Gastroesophageal sphincter (tissue), 3 donors: ENCODE results near the gene MEGF11.

Source experiments
- CTCF ChIP-seq, 4 experiments: fragments of 200-600 bp in 2 of 4; fragments of 450-650 bp in 2 of 4; sonication (generic) in 1 of 4; IDR thresholded peaks; one replicate each; pipeline ENCODE4 v1.5.1; 2017 to 2019; ENCODE audit warnings: antibody characterized with exemption in 4 of 4, mild to moderate bottlenecking in 2 of 4, moderate library complexity in 2 of 4
- EP300 ChIP-seq: sonication (generic); formaldehyde crosslinking; IDR thresholded peaks from one replicate; pipeline ENCODE4 v1.6.1; 2017; ENCODE audit warnings: antibody characterized with exemption, mild to moderate bottlenecking
- POLR2A ChIP-seq, 2 donors: fragments of 450-650 bp; IDR thresholded peaks; one replicate each; pipeline ENCODE4 v1.6.1; 2017; ENCODE audit warnings: antibody characterized with exemption in 2 of 2, mild to moderate bottlenecking in 2 of 2, moderate library complexity in 1 of 2
- POLR2AphosphoS5 ChIP-seq: sonication (generic); formaldehyde crosslinking; IDR thresholded peaks from one replicate; pipeline ENCODE4 v1.6.1; 2017; ENCODE audit warnings: antibody characterized with exemption

GRCh38 chr15:66069751-66070150 is 183.8 kb downstream of the MEGF11 start:
- TF ChIP-seq CTCF (IDR thresholded peaks at IDR 0.05) = no peak
- TF ChIP-seq POLR2A (IDR thresholded peaks at IDR 0.05) = no peak
- TF ChIP-seq EP300 = no peak
- no peak for TF ChIP-seq POLR2AphosphoS5
